NCI-H2081 (cell line): ENCODE measurements around the gene OTOL1.
A peak's percentile ranks its signal among the peaks of the same experiment; 100 is the strongest.
"Not testable (repeated sequence)": the region's sequence is repeated elsewhere in the genome, so short reads cannot be mapped to it uniquely, and the experiment has no call there.

Source experiments
- DNase-seq, 2 experiments: peaks; one replicate each; lab custom pipeline; 2025; lab: John Stamatoyannopoulos, UW

Gene OTOL1

GRCh38 chr3:161496508-161496907 lies at the start of gene OTOL1:
Gene OTOL1 (plus strand): TSS chr3:161496808. CDS start chr3:161496808, 0 bp downstream.
- DNase-seq, result no peak

- no peak for DNase-seq
Measured at GRCh38 chr3:161449785-161450184, 46.8 kb upstream of the OTOL1 start.

GRCh38 chr3:161452179-161452578 lies 44.4 kb upstream of the OTOL1 start:
- DNase-seq, result no peak

GRCh38 chr3:161454615-161455014 lies 42.0 kb upstream of the OTOL1 start:
- peak in 1 of 2 experiments; percentile 53 for DNase-seq

- no peak for DNase-seq
Measured at GRCh38 chr3:161455962-161456361, 40.6 kb upstream of the OTOL1 start.

GRCh38 chr3:161462138-161462537 lies 34.5 kb upstream of the OTOL1 start:
- no peak for DNase-seq

- DNase-seq, result no peak
Measured at GRCh38 chr3:161471211-161471610, 25.4 kb upstream of the OTOL1 start.

GRCh38 chr3:161474139-161474538 lies 22.5 kb upstream of the OTOL1 start:
- DNase-seq, result no peak

- DNase-seq, result no peak
Measured at GRCh38 chr3:161474741-161475140, 21.9 kb upstream of the OTOL1 start.

GRCh38 chr3:161475206-161475605 lies 21.4 kb upstream of the OTOL1 start:
- no peak for DNase-seq

GRCh38 chr3:161475905-161476304 lies 20.7 kb upstream of the OTOL1 start:
- no peak for DNase-seq

GRCh38 chr3:161484226-161484625 lies 12.4 kb upstream of the OTOL1 start:
- no peak for DNase-seq

- DNase-seq, result not testable (repeated sequence)
Measured at GRCh38 chr3:161488284-161488683, 8.3 kb upstream of the OTOL1 start.

GRCh38 chr3:161489395-161489794 lies 7.2 kb upstream of the OTOL1 start:
- DNase-seq, result no peak

- DNase-seq, result not testable (repeated sequence)
Measured at GRCh38 chr3:161490845-161491244, 5.8 kb upstream of the OTOL1 start.

GRCh38 chr3:161498259-161498921 lies 1.8 kb downstream of the OTOL1 start:
- no peak for DNase-seq

- no peak for DNase-seq
Measured at GRCh38 chr3:161500068-161500796, 3.6 kb downstream of the OTOL1 start.

GRCh38 chr3:161503271-161503670 lies 6.7 kb downstream of the OTOL1 start:
- DNase-seq, result no peak

- DNase-seq, result peak; percentile 18 to 53
Measured at GRCh38 chr3:161508852-161509477, 12.4 kb downstream of the OTOL1 start.

- peak in 1 of 2 experiments; percentile 45 for DNase-seq
Measured at GRCh38 chr3:161510510-161511260, 14.1 kb downstream of the OTOL1 start.

GRCh38 chr3:161523916-161524315 lies 27.3 kb downstream of the OTOL1 start:
- DNase-seq, result no peak

GRCh38 chr3:161531930-161532329 lies 35.3 kb downstream of the OTOL1 start:
- DNase-seq, result no peak
